ENCODE results near the gene NOM1.

Gene NOM1

GRCh38 chr7:157014635-157015555 lies 65.4 kb downstream of the NOM1 start:
- H3K27ac ChIP-seq: no peak overlapping the region
- TF ChIP-seq ZFX (IDR thresholded peaks at IDR 0.05): no peak
- no peak for TF ChIP-seq CTCF (conservative IDR thresholded peaks at IDR 0.05)

GRCh38 chr7:157016024-157016351 lies 66.5 kb downstream of the NOM1 start:
- no peak overlapping the region for H3K27ac ChIP-seq
- TF ChIP-seq ZFX (IDR thresholded peaks at IDR 0.05): no peak
- no peak for TF ChIP-seq CTCF (conservative IDR thresholded peaks at IDR 0.05)

GRCh38 chr7:157016352-157017041 lies 67.0 kb downstream of the NOM1 start:
- H3K27ac ChIP-seq: no peak overlapping the region
- TF ChIP-seq CTCF (conservative IDR thresholded peaks at IDR 0.05): no peak
- TF ChIP-seq ZFX (IDR thresholded peaks at IDR 0.05): no peak

GRCh38 chr7:157017149-157017548 lies 67.6 kb downstream of the NOM1 start:
- no peak for TF ChIP-seq ZFX (IDR thresholded peaks at IDR 0.05)
- no peak overlapping the region for H3K27ac ChIP-seq

GRCh38 chr7:157017603-157018327 lies 68.3 kb downstream of the NOM1 start:
- TF ChIP-seq ZFX (IDR thresholded peaks at IDR 0.05): no peak
- TF ChIP-seq CTCF (conservative IDR thresholded peaks at IDR 0.05): no peak
- no peak overlapping the region for H3K27ac ChIP-seq

GRCh38 chr7:157018328-157018996 lies 69.0 kb downstream of the NOM1 start:
- no peak overlapping the region for H3K27ac ChIP-seq
- TF ChIP-seq CTCF (conservative IDR thresholded peaks at IDR 0.05) (no peak), ZFX (IDR thresholded peaks at IDR 0.05) (no peak)

- no peak overlapping the region for H3K27ac ChIP-seq
These were observed 69.6 kb downstream of the NOM1 start for GRCh38 chr7:157018997-157019608.

More at GRCh38 chr7:157018997-157019608, 69.6 kb downstream of the NOM1 start:
- TF ChIP-seq CTCF (conservative IDR thresholded peaks at IDR 0.05): no peak
- TF ChIP-seq ZFX (IDR thresholded peaks at IDR 0.05): no peak

Measured in C4-2B (cell line).